ENCODE results near the gene WFDC5.
A peak's percentile ranks its signal among the peaks of the same experiment; 100 is the strongest.

Gene WFDC5

GRCh38 chr20:45080867-45081624, 33.9 kb downstream of the WFDC5 start:
- in situ Hi-C loops (cut with HindIII; ENCODE audit: low sequenced_read_pairs): no loop called here
- TF ChIP-seq, protein P1, sequence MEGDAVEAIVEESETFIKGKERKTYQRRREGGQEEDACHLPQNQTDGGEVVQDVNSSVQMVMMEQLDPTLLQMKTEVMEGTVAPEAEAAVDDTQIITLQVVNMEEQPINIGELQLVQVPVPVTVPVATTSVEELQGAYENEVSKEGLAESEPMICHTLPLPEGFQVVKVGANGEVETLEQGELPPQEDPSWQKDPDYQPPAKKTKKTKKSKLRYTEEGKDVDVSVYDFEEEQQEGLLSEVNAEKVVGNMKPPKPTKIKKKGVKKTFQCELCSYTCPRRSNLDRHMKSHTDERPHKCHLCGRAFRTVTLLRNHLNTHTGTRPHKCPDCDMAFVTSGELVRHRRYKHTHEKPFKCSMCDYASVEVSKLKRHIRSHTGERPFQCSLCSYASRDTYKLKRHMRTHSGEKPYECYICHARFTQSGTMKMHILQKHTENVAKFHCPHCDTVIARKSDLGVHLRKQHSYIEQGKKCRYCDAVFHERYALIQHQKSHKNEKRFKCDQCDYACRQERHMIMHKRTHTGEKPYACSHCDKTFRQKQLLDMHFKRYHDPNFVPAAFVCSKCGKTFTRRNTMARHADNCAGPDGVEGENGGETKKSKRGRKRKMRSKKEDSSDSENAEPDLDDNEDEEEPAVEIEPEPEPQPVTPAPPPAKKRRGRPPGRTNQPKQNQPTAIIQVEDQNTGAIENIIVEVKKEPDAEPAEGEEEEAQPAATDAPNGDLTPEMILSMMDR (IDR thresholded peaks at IDR 0.05; ENCODE audit: low read depth, low read length, missing control alignments): peak; percentile 52
- no peak overlapping the region for H3K4me3 ChIP-seq (ENCODE audit: low read depth, low read length)
- DNase-seq (ENCODE audit: low read depth): no peak

GRCh38 chr20:45077559-45077958, 37.4 kb downstream of the WFDC5 start:
- no peak overlapping the region for H3K4me3 ChIP-seq (ENCODE audit: low read depth, low read length)
- in situ Hi-C loops (cut with HindIII; ENCODE audit: low sequenced_read_pairs): no loop called here
- DNase-seq (ENCODE audit: low read depth): no peak
- TF ChIP-seq, protein P1 (IDR thresholded peaks at IDR 0.05; ENCODE audit: low read depth, low read length, missing control alignments): no peak

GRCh38 chr20:45073221-45073620, 41.8 kb downstream of the WFDC5 start:
- in situ Hi-C loops (cut with HindIII; ENCODE audit: low sequenced_read_pairs): no loop called here
- H3K4me3 ChIP-seq (ENCODE audit: low read depth, low read length): no peak overlapping the region
- TF ChIP-seq, protein P1 (IDR thresholded peaks at IDR 0.05; ENCODE audit: low read depth, low read length, missing control alignments): no peak
- DNase-seq (ENCODE audit: low read depth): no peak

DNA sequence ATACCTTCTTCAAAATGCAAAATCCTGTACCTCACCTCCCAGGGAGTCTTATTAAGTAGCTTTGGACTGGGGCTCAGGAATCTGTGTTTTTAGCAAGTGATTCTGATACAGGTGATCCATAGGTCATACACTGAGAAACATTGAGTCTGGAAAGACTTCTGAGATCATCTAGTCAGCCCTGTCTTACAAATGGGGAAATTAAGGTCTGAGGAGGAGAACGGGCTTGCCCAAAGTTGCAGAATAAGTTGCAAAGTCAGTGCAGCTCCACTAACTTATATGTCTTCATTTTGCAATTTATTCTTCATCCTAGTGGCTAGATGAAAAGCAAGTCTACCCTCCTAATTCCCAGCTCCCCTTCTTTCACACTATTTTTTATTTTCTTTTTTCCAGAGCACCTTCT, 42.9 kb downstream of the WFDC5 start:
- H3K4me3 ChIP-seq (ENCODE audit: low read depth, low read length): no peak overlapping the region
- TF ChIP-seq, protein P1 (IDR thresholded peaks at IDR 0.05; ENCODE audit: low read depth, low read length, missing control alignments): no peak
- in situ Hi-C loops (cut with HindIII; ENCODE audit: low sequenced_read_pairs): no loop called here
- DNase-seq (ENCODE audit: low read depth): no peak

DNA sequence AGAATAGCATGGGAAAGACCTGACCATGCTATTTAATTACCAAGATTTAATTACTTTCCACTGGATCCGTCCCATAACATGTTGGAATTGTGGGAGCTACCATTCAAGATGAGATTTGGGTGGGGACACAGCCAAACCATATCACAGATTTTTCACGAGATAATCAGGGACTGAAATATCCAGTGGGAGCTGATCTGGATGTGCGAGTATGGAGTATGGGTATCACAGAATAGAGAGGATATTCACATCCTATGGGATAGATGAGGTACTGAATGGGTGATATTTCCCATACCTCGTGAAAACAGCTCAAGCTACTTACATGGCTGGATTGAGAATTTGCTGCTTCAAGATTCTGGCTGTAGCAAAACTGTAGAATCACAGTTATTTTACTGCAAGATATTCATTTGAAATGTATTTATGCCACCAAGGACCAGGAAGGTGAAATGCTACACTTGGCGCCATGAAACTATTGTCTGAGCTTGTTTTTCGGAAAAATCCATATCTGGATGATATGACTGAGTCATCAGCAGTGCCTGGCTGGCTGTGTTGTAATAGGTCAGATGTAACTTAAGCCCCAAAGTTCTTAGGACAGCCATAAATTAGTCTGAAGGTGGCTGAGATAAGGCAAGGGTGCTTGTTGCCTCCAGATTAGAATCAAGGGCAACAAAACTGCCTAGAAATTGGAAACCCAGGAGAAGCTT, 43.9 kb downstream of the WFDC5 start:
- no peak overlapping the region for H3K4me3 ChIP-seq (ENCODE audit: low read depth, low read length)
- TF ChIP-seq, protein P1 (IDR thresholded peaks at IDR 0.05; ENCODE audit: low read depth, low read length, missing control alignments): no peak
- no peak for DNase-seq (ENCODE audit: low read depth)
- in situ Hi-C loops (cut with HindIII; ENCODE audit: low sequenced_read_pairs): no loop called here

- TF ChIP-seq, protein P1 (IDR thresholded peaks at IDR 0.05; ENCODE audit: low read depth, low read length, missing control alignments): no peak
- in situ Hi-C loops (cut with HindIII; ENCODE audit: low sequenced_read_pairs): no loop called here
Measured at GRCh38 chr20:45069261-45069660, 45.7 kb downstream of the WFDC5 start.

More at GRCh38 chr20:45069261-45069660, 45.7 kb downstream of the WFDC5 start:
- DNase-seq (ENCODE audit: low read depth): no peak
- H3K4me3 ChIP-seq (ENCODE audit: low read depth, low read length): no peak overlapping the region

Data from astrocyte of the cerebellum (primary cell).